ENCODE data around the gene PDE6B.

The PDE6B gene

DNA sequence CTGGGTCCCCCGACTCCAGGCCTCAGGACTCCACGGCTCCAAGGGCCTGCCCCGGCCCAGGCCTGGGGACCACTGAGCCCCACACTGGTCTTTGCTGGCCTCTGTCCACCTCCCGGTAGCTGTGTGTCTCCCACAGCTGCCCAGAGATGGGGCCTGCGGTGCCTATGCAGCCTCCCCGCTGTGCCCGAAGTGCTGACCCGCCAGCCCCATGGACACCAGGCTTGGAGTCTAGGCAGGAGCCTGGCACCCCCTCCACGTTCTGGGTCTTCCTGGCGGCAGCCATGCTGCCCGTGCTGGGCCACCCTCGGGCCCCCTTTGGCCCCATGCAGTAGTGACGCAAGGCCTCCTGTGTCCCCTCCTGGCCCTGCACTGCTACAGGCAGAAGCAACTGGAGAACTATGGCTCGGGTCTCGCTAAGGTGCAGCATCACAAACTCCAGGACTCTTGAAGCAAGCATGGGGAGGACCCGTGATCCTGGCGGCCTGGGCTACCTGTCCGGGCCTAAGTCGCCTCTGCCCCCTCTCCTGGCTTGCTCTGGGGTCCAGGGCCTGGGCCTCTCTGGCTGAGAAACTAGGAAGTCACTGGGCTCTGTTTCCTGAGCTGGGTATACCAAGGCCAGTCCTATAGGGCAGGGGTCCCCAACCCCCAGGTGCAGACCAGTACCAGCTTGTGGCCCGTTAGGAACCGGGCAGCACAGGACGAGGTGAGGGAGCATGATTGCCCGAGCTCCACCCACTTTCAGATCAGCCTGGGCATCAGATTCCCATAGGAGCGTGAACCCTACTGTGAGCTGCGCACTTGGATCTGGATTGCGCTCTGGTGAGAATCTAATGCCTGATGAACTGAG is 49.9 kb downstream of the PDE6B start:
- DNase-seq, result no peak

- DNase-seq, result no peak
Observed at GRCh38 chr4:675980-676870, 50.9 kb downstream of the PDE6B start.

DNA sequence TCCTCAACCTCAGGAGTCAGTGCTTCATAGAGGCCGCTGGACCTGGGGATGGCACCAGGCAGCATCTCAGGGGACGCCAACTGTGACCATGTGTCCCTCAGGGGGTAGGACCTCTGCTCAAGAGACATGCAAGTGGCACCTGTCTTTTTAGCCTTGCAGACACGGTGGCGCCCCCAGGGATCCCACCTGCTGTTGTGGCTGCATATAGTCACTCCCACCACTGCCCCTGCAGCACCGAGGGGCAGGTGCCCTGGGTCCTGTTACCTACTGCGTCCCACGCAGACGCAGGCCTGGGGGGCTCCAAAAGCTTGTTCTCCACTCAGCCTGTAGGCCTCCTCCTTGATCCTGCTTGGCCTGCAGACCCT is 51.5 kb downstream of the PDE6B start:
- no peak for DNase-seq

- no peak for DNase-seq
Observed at GRCh38 chr4:677431-678293, 52.3 kb downstream of the PDE6B start.

- DNase-seq, result no peak
Observed at GRCh38 chr4:678331-679103, 53.1 kb downstream of the PDE6B start.

- no peak for DNase-seq
Observed at GRCh38 chr4:679104-679481, 53.7 kb downstream of the PDE6B start.

DNA sequence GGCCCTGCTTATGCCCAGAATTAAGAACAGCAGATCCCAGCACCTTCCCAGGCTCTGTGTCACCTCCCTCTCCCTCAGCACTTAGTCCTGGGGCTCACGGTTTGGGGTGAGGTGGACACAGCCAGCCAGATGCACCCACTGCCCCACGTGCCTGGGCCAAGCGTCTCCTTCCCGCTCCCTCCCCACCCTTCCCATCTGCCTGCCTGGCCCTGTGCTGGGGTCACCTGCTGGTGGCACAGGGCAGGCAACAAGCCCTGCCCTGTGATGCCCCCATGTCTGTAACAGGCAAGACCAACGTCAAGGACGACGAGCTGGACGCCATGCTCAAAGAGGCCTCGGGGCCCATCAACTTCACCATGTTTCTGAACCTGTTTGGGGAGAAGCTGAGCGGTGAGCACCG is 54.3 kb downstream of the PDE6B start:
- no peak for DNase-seq

DNA sequence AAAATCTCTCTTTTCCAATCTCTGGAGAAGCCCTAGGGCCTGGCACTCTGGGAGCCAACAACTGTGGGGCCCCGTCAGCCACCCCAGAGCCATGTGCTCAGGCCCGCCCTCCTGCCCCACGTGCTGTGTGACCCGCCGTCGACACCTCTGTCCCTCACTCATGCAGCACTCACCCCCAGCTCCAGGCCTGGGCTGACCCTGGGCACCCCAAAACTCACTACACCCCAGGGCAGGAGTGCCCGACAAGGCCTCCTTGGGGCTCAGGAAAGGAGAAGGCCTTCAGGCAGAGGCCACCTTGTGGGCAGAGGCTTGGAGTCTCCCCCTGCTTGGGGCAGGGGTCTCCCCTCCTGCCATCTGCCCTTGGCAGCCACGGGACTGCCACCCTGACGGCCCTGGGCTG is 54.7 kb downstream of the PDE6B start:
- DNase-seq, result no peak

DNA sequence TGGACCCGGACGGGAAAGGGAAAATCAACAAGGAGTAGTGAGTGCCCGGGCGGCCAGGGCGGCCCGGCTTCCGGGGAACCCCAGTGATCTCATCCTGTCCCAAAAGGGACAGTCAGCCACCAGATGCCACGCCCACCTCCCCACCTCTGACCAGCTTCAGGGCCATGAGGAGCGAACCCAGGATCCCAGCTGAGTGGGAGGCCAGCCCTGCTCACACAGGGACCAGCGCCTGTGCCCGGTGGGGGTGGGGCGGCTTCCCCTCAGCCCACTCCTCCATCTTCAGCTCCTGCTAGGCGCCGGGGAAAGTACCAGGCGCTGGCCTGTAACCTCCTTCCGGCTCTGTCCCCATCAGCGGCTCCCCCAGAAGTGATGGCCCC is 55.2 kb downstream of the PDE6B start:
- no peak for DNase-seq

- DNase-seq, result no peak
Observed at GRCh38 chr4:680928-681645, 55.7 kb downstream of the PDE6B start.

GRCh38 chr4:681736-682451 is 56.5 kb downstream of the PDE6B start:
- no peak for DNase-seq

- no peak for DNase-seq
Observed at GRCh38 chr4:682490-683172, 57.3 kb downstream of the PDE6B start.

GRCh38 chr4:683247-683897 is 58.0 kb downstream of the PDE6B start:
- DNase-seq, result no peak

DNA sequence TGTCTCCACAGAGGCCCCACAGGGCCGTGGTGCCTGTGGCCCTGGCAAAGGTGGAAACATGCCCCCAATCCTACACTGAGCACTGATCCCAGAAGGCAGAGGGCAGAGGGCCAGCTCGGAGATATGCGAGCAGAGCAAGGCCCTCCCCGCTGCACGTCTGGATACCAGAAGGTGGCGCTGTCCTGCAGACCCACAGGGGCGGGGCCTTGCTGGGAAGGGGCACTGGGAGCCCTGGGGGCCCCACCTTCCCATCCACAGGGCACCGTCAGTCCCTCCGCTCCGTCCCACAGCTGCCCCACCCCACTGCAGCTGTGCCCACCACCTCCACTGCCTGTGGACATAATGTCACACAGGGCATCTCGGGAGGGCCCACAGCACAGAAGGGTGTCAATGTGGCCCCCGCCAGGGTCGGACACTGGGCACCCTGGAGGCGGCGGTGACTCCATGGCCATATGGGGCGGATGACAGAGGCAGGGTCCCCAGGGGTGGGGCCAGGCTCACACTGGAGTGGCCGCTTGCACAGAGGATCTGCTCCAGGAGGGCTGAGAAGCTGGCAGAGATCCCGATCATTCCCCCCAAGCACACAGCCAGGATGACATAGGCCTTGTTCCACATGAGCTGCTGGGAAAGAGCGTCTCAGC is 58.7 kb downstream of the PDE6B start:
- no peak for DNase-seq

- no peak for DNase-seq
Observed at GRCh38 chr4:684623-685327, 59.4 kb downstream of the PDE6B start.

DNA sequence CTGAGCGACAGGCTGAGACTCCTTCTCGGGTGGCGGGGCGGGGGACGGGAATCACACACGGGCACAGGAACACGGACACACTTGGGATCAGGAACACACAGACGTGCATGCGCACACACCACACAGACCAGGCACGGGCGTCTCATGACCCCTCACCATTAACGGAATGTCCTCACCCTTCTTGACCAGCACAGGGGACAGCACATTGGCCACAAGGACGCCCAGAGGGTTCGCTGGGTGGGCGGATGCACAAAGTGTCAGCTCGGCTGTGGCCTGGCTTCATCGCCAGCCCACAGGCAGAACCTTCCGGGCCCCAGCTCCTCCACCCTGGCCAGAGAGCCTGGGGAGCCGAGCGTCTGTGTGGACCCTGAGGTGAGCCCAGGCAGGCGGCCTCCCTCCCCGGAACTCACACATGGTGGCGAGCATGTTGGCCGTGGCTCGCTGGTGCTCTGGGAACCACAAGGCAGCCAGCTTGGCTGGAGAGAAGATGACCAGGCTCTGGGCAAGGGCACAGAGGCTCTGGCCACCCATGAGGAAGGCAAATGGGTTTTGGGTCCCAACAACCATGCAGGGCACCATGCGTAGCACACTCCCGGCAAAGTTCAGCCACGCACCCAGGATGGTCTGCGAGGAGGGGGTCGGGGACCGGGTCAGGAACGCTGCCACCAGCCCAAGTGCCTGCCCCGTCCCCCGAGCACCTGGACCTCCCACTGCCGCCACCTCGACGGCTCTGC is 60.5 kb downstream of the PDE6B start:
- no peak for DNase-seq

DNA sequence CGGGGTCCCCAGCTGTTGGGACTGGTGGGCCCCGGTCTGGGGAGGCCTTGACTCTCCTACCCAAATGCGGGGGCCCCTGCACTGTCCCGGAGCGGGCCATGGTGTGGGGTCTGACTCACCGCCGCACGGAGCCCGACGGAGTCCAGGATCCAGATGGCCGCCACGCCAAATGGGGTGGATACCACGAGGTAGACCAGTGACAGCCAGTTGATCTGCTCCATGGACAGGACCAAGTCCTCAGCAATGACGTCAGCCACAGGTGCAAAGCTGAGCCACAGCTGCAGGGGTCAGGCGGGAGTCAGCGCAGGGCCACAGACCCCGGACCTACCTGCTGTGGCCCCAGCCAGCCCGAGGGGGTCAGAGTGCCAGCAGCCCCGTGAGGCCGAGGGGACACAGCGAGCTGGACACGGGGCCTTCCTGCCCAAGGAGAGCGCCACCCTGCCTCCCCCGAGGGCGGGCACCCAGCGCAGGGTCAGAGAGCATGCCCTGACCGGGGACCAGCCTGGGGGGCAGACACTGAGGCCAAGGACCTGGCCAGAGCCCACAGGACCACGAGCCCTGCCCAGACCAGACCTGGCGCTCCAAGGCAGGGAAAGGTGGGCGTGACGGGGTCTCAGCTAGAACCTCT is 61.2 kb downstream of the PDE6B start:
- DNase-seq, result no peak
